ENCODE measurements around the gene DIP2C.

DNA sequence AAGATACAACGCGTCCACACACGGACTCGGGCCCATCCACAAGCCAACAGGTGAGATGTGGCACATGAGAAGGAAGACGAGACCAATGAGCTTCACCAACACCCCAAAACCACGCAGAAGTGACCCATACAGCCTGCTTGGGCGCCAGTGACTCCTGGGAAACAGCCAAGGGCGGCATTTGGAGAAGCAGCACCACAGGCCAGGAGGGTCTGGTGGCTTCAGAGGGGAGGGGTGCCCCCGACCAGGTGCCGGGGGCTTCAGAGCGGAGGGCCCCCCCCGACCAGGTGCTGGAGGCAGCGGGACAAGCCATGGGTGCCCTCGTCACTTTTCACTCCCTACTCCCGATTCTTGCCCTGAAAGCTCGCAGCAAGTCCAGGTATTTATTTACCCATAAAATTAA is 140.1 kb downstream of the DIP2C start:
- no peak for TF ChIP-seq OVOL2 (CRISPR knock-in tag; IDR thresholded peaks at IDR 0.05; ENCODE audit: borderline replicate concordance)
- no peak for TF ChIP-seq TEAD4 (CRISPR knock-in tag; IDR thresholded peaks at IDR 0.05)
- TF ChIP-seq, protein P1, sequence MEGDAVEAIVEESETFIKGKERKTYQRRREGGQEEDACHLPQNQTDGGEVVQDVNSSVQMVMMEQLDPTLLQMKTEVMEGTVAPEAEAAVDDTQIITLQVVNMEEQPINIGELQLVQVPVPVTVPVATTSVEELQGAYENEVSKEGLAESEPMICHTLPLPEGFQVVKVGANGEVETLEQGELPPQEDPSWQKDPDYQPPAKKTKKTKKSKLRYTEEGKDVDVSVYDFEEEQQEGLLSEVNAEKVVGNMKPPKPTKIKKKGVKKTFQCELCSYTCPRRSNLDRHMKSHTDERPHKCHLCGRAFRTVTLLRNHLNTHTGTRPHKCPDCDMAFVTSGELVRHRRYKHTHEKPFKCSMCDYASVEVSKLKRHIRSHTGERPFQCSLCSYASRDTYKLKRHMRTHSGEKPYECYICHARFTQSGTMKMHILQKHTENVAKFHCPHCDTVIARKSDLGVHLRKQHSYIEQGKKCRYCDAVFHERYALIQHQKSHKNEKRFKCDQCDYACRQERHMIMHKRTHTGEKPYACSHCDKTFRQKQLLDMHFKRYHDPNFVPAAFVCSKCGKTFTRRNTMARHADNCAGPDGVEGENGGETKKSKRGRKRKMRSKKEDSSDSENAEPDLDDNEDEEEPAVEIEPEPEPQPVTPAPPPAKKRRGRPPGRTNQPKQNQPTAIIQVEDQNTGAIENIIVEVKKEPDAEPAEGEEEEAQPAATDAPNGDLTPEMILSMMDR (IDR thresholded peaks at IDR 0.05): no peak
- TF ChIP-seq, protein P2, sequence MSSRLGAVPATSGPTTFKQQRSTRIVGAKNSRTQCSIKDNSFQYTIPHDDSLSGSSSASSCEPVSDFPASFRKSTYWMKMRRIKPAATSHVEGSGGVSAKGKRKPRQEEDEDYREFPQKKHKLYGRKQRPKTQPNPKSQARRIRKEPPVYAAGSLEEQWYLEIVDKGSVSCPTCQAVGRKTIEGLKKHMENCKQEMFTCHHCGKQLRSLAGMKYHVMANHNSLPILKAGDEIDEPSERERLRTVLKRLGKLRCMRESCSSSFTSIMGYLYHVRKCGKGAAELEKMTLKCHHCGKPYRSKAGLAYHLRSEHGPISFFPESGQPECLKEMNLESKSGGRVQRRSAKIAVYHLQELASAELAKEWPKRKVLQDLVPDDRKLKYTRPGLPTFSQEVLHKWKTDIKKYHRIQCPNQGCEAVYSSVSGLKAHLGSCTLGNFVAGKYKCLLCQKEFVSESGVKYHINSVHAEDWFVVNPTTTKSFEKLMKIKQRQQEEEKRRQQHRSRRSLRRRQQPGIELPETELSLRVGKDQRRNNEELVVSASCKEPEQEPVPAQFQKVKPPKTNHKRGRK (CRISPR knock-in tag; IDR thresholded peaks at IDR 0.05; ENCODE audit: borderline replicate concordance): no peak
- TF ChIP-seq FOXK1 (CRISPR knock-in tag; IDR thresholded peaks at IDR 0.05): no peak
- TF ChIP-seq CREM (CRISPR knock-in tag; IDR thresholded peaks at IDR 0.05): no peak
- TF ChIP-seq, protein P3, sequence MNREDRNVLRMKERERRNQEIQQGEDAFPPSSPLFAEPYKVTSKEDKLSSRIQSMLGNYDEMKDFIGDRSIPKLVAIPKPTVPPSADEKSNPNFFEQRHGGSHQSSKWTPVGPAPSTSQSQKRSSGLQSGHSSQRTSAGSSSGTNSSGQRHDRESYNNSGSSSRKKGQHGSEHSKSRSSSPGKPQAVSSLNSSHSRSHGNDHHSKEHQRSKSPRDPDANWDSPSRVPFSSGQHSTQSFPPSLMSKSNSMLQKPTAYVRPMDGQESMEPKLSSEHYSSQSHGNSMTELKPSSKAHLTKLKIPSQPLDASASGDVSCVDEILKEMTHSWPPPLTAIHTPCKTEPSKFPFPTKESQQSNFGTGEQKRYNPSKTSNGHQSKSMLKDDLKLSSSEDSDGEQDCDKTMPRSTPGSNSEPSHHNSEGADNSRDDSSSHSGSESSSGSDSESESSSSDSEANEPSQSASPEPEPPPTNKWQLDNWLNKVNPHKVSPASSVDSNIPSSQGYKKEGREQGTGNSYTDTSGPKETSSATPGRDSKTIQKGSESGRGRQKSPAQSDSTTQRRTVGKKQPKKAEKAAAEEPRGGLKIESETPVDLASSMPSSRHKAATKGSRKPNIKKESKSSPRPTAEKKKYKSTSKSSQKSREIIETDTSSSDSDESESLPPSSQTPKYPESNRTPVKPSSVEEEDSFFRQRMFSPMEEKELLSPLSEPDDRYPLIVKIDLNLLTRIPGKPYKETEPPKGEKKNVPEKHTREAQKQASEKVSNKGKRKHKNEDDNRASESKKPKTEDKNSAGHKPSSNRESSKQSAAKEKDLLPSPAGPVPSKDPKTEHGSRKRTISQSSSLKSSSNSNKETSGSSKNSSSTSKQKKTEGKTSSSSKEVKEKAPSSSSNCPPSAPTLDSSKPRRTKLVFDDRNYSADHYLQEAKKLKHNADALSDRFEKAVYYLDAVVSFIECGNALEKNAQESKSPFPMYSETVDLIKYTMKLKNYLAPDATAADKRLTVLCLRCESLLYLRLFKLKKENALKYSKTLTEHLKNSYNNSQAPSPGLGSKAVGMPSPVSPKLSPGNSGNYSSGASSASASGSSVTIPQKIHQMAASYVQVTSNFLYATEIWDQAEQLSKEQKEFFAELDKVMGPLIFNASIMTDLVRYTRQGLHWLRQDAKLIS (CRISPR knock-in tag; IDR thresholded peaks at IDR 0.05; ENCODE audit: borderline replicate concordance): no peak
- TF ChIP-seq, protein P4, sequence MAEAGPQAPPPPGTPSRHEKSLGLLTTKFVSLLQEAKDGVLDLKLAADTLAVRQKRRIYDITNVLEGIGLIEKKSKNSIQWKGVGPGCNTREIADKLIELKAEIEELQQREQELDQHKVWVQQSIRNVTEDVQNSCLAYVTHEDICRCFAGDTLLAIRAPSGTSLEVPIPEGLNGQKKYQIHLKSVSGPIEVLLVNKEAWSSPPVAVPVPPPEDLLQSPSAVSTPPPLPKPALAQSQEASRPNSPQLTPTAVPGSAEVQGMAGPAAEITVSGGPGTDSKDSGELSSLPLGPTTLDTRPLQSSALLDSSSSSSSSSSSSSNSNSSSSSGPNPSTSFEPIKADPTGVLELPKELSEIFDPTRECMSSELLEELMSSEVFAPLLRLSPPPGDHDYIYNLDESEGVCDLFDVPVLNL (CRISPR knock-in tag; IDR thresholded peaks at IDR 0.05; ENCODE audit: borderline replicate concordance, low read depth): no peak
- TF ChIP-seq FOXJ3 (CRISPR knock-in tag; IDR thresholded peaks at IDR 0.05; ENCODE audit: borderline replicate concordance): no peak

Measured in WTC11 (cell line).